ENCODE data around the gene ACBD3. TPM values are rescaled to one million over a fixed set of nuclear protein-coding genes. Genes with fewer than 3 reads are reported as not detected.

ACBD3 gene
- total RNA-seq, 2 experiments from 2014 or later, result 21.0 to 22.6 TPM

DNA sequence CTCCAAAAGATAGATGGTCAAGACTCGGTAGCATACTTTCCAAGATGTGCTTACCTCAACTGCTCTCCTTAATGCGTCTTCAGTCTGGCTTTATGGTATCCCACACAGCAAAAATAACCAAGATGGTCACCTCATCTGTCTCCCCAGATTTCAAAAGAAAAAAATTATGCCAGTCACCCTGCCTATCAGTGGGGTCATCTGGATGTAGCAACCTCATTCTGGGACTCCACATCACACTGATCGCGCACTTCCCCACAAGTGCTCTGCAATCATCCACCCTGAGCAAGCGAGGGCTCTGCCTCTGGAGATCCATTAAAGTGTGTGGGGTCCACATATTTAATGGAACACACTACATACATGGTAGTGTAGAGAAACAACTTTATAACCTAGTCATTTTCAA lies 42.5 kb downstream of the ACBD3 start:
- Mint-ChIP-seq H3K27ac (no peak overlapping the region), H3K27me3 (no peaks in the 10 kb centered on the region), H3K9me3 (no peaks in the 10 kb centered on the region), H3K4me1 (no peaks in the 10 kb centered on the region), H3K4me3 (no peak overlapping the region), H3K36me3 (peaks cover 5% of the 10 kb centered on the region)
- POLR2A ChIA-PET, result no interaction called here
- no peak for ATAC-seq (ENCODE audit: low read depth)
- no peak for DNase-seq

DNA sequence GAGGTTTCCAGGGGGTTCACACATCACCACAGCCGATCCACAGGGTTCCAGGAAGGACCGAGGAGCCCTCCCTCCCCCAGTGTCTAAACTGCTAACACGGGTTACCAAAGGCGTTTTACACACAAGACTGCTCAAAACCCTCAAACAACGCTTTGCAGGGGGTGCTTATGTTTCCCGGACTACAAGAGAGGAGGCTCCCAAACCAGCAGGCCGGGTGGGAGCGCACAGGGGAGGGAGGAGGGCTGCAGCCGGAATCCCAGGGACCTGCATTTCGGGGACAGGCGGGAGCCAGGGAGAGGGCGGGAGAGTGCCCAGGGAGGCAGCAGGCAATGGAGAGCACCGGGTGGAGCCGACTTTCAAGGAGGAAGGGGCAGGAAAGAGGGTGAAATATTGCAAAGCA lies 50.8 kb downstream of the ACBD3 start:
- POLR2A ChIA-PET, result no interaction called here
- H3K9me3 Mint-ChIP-seq, result no peaks in the 10 kb centered on the region

DNA sequence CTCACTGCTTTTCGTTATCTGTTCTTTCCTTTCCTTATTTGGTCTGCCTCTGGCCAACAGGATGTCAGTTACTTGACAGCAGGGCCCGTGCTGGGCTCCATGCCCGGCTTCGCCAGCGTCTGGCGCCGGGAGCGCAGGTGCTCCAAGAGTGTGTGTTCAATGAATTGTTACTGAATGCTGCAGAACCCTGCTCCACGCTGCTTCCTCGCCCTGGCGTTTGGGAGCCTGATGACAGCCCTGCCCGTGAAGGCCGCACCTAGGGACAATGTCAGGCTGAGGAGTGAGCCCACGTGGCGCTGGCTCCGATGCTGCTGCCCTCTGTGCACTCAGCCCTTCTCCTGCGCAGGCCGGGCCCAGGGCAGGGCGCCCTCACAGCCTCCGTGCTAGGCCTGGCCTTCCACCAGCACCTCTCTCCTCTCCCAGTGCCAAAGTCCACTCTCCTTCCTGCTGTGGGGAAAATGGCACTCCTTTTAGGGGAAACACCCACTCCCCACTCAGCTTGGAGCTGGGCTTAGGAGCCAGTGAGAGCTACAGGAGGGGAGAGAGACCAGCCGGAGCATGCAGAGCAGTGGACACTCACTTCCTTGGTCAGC lies 51.4 kb downstream of the ACBD3 start:
- H3K36me3 Mint-ChIP-seq, result peaks cover 1% of the 10 kb centered on the region
- POLR2A ChIA-PET, result no interaction called here
- H3K27ac Mint-ChIP-seq, result no peak overlapping the region
- H3K27me3 Mint-ChIP-seq, result no peaks in the 10 kb centered on the region
- no peaks in the 10 kb centered on the region for H3K9me3 Mint-ChIP-seq
- H3K4me1 Mint-ChIP-seq, result peaks cover 2% of the 10 kb centered on the region
- ATAC-seq (ENCODE audit: low read depth) (no peak), DNase-seq (no peak)
- H3K4me3 Mint-ChIP-seq, result no peak overlapping the region

More for the DNA sequence above, 50.8 kb downstream of the ACBD3 start:
- Mint-ChIP-seq H3K27ac (no peak overlapping the region), H3K4me3 (no peak overlapping the region), H3K27me3 (no peaks in the 10 kb centered on the region), H3K36me3 (peaks cover 1% of the 10 kb centered on the region), H3K4me1 (peaks cover under 1% of the 10 kb centered on the region)
- DNase-seq (no peak), ATAC-seq (ENCODE audit: low read depth) (no peak)

DNA sequence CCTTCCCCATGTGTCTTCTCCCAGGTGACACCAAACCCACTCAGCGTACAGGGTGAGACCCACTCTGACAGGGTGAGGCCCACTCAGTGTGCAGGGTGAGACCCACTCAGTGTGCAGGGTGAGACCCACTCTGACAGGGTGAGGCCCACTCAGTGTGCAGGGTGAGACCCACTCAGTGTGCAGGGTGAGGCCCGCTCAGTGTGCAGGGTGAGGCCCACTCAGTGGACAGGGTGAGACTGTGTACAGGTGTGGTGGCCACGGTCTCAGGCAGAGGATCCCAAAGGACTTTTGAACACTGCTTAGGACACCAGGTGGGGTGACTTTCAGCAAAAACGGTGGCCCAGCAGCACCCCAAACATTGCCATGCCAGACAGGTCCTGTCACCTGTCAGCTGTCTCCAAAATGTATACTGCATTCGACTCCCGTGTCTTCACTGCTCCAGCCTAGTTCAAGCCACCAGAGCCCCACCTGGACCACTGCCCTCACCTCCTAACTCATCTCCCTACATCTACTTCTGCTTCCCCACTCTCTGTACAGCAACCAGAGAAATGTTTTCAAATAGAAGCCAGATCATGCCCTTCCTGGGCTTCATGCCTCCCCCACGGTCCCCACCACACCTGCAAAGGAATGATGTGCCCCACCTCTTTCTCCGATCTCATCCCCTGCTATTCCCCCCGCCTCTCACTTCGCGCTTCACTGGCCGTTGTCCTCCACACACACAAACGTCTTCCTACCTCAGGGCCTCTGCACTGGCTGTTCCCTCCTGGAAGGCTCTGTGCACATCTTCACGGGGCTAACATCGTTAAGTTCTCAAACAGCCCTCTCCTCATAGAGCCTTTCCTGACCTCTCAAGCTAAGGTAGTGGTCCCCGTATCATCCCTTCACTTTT lies 52.1 kb downstream of the ACBD3 start:
- Mint-ChIP-seq H3K4me3 (no peak overlapping the region), H3K4me1 (peaks cover 2% of the 10 kb centered on the region), H3K27me3 (no peaks in the 10 kb centered on the region), H3K27ac (no peak overlapping the region), H3K36me3 (peaks cover 1% of the 10 kb centered on the region), H3K9me3 (no peaks in the 10 kb centered on the region)
- ATAC-seq (ENCODE audit: low read depth), result no peak
- no peak for DNase-seq
- POLR2A ChIA-PET, result interaction anchor here (0.8 kb wide), 1 partner anchor 9 kb away, joined by 3 read pairs; no protein-coding TSS in a partner anchor

DNA sequence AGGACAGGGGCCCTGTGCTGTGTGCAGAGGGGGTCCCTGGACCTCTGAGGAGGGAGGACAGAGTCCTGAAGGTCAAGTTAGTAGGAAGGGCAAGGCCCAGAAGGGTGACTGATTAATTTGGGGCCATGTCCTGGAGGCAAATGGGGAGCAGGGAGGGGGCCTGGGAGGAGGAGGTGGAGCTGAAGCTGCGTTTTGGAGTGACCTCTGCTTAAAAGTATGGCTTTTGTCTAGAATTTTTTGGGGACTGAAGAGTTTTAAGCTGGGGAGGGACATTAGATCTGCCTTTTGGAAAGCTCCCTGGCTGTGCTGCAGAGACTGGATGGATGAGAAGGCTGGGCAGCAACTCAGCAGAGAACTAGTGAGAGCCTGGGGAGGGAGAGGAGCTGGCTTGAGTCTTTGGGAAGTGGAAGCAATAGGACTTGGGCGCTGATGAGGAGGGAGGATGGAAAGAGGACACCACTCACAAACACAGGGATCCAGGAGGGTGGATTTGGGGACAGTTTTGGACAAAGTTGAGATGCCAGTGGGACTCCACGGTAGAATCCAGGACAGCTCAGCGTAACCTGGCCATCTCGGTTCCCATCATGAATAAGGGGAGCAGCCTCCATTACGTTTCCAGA lies 52.9 kb downstream of the ACBD3 start:
- H3K9me3 Mint-ChIP-seq, result no peaks in the 10 kb centered on the region
- ATAC-seq (ENCODE audit: low read depth) (no peak), DNase-seq (no peak)
- H3K4me3 Mint-ChIP-seq, result no peak overlapping the region
- H3K27me3 Mint-ChIP-seq, result no peaks in the 10 kb centered on the region
- no peak overlapping the region for H3K27ac Mint-ChIP-seq
- POLR2A ChIA-PET, result interaction anchor here (0.8 kb wide), 1 partner anchor 8 kb away, joined by 3 read pairs; no protein-coding TSS in a partner anchor
- H3K4me1 Mint-ChIP-seq, result peaks cover 2% of the 10 kb centered on the region
- H3K36me3 Mint-ChIP-seq, result peaks cover 1% of the 10 kb centered on the region

DNA sequence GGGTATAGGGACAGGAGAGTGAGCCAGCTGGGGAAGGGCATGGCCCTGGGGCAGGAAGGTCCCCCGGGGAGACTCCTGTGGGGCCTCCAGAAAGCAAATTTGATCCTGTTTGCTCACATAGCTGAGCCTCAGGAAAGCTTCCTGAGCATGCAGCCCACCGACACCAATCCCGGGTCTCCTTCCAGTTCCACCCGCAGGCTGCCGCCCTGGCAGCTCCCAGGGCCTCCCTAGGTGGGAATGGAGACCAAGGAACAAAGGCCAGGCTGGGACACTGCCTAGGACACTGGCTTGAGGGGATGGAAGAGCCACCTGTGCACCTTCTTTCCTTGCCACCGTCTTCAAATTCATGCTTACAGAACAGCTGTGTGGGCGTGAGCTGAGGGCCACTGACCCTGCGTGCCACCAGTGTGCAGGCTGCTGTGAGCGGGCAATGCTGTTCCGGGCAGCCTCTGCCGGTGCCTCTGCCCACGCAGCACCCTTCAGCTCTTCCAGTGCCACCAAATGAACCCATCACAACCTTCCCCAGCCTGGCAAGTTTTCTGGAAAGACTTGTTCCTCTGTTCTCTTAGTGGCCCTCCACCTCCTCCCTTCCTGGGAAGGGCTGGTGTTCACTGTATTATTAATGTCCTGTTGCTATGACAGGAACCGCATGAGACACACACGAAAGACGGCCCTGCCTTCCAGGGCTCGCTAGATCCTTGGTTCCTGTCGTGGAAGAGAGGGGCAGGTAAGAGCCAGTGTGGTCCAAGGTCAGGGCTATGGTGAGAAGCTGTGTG lies 53.6 kb downstream of the ACBD3 start:
- no peak overlapping the region for H3K4me3 Mint-ChIP-seq
- POLR2A ChIA-PET, result no interaction called here
- no peaks in the 10 kb centered on the region for H3K9me3 Mint-ChIP-seq
- H3K27ac Mint-ChIP-seq, result no peak overlapping the region
- no peaks in the 10 kb centered on the region for H3K27me3 Mint-ChIP-seq
- ATAC-seq (ENCODE audit: low read depth) (no peak), DNase-seq (no peak)
- peaks cover 1% of the 10 kb centered on the region for H3K36me3 Mint-ChIP-seq
- H3K4me1 Mint-ChIP-seq, result peaks cover 2% of the 10 kb centered on the region

DNA sequence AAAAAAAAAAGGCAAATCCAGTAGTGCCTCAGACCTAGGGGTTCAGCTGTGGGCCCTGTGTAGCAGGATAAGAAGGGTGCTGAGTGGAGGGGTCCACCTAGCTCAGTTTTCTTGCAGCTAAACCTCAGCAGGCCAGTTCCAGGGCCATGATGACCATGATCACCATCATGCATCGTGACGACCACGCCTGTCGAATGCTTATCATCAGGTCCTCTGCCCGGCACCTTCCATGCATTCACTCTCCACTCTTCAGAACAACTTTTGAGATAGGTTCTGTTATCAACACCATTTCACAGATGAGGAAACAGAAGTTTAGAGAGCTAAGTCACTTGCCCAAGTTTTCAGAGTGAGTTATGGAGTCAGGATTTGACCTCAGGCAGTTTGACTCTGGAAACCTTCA lies 54.9 kb downstream of the ACBD3 start:
- POLR2A ChIA-PET, result no interaction called here
- peak; percentile 10 for DNase-seq
- Mint-ChIP-seq H3K36me3 (no peaks in the 10 kb centered on the region), H3K27ac (no peak overlapping the region), H3K4me1 (peaks cover 3% of the 10 kb centered on the region), H3K4me3 (no peak overlapping the region), H3K9me3 (no peaks in the 10 kb centered on the region), H3K27me3 (no peaks in the 10 kb centered on the region)
- no peak for ATAC-seq (ENCODE audit: low read depth)

DNA sequence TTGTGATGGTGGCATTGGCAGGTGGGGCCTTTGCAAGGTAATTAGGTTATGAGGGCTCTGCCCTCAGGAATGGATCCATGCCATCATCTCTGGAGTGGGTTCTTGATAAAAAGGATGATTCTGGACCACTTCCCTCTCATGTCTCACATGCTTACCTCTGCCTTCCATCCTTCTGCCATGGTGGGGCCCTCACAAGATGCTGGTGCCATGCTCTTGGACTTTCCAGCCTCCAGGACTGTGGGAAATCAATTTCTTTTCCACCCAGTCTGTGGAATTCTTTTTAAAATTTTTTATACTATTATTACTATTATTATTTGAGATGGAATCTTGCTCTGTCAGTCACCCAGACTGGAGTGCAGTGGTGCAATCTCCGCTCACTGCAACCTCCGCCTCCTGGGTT lies 57.3 kb downstream of the ACBD3 start:
- POLR2A ChIA-PET, result no interaction called here
- no peak overlapping the region for H3K27ac Mint-ChIP-seq
- H3K9me3 Mint-ChIP-seq, result no peaks in the 10 kb centered on the region
- peaks cover 8% of the 10 kb centered on the region for H3K4me1 Mint-ChIP-seq
- H3K36me3 Mint-ChIP-seq, result no peaks in the 10 kb centered on the region
- H3K27me3 Mint-ChIP-seq, result peaks cover 5% of the 10 kb centered on the region
- ATAC-seq (ENCODE audit: low read depth) (no peak), DNase-seq (no peak)
- H3K4me3 Mint-ChIP-seq, result no peak overlapping the region

DNA sequence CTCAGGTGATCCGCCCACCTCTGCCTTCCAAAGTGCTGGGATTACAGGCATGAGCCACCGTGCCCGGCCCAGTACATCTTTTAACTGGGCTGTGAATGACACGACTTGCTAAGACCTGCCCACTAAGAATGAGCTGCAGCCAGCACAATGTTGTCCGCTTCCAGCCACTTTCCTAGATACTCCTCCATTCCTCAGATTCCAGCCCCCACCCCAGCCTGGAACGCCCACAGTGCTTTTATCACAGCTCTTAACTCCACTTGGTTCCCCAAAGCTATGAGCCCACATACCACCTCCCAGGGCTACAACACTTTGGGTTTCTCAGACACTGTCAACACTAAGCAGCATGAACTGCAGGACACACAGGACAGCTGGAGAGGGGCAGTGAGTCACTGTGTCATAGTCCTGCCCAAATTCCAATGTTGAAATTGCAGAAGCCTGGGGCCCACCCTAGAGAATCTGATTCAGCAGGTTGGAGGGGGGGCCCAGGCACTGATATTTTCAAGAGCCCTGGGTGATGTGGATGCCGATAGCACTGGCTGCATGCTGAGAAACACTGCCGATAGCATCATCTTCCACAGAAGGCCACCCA lies 58.0 kb downstream of the ACBD3 start:
- H3K36me3 Mint-ChIP-seq, result no peaks in the 10 kb centered on the region
- no peak overlapping the region for H3K27ac Mint-ChIP-seq
- no peak for ATAC-seq (ENCODE audit: low read depth)
- no peaks in the 10 kb centered on the region for H3K9me3 Mint-ChIP-seq
- peaks cover 8% of the 10 kb centered on the region for H3K4me1 Mint-ChIP-seq
- H3K4me3 Mint-ChIP-seq, result no peak overlapping the region
- POLR2A ChIA-PET, result no interaction called here
- peak; percentile 15 for DNase-seq
- H3K27me3 Mint-ChIP-seq, result peaks cover 5% of the 10 kb centered on the region

DNA sequence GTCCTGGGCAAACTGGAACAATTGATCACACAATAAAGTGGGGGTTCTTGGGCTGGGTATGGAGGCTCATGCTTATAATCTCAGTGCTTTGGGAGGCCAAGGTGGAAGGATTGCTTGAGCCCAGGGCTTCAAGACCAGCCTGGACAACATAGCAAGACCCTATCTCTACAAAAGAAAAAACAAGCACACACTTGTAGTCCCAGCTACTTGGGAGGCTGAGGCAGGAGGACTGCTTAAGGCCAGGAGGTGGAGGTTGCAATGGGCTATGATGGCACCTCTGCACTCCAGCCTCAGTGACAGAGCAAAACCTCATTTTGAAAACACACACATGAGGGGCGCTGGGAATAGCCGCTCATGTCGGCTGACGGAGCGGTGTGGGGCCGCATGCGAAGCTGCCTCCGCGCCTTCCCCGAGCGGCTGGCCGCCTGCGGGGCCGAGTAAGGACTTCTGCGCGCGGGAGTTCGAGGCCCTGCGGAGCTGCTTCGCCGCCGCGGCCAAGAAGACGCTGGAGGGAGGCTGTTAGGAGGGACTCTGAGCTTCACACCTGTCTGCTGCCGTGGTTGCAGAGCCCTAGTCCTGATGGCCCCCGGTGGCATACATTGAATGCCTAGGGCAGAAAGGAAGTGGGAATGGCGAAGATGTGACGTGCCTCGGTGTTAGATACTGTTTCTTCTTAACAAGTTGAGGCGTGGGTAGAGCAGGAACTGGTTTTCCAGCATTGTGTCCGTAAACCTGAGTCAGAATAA lies 59.5 kb downstream of the ACBD3 start:
- H3K9me3 Mint-ChIP-seq, result no peaks in the 10 kb centered on the region
- DNase-seq, result peak; percentile 23
- peaks cover 13% of the 10 kb centered on the region for H3K4me1 Mint-ChIP-seq
- POLR2A ChIA-PET, result no interaction called here
- H3K4me3 Mint-ChIP-seq, result no peak overlapping the region
- H3K27ac Mint-ChIP-seq, result no peak overlapping the region
- peaks cover 6% of the 10 kb centered on the region for H3K27me3 Mint-ChIP-seq
- no peak for ATAC-seq (ENCODE audit: low read depth)
- H3K36me3 Mint-ChIP-seq, result no peaks in the 10 kb centered on the region

DNA sequence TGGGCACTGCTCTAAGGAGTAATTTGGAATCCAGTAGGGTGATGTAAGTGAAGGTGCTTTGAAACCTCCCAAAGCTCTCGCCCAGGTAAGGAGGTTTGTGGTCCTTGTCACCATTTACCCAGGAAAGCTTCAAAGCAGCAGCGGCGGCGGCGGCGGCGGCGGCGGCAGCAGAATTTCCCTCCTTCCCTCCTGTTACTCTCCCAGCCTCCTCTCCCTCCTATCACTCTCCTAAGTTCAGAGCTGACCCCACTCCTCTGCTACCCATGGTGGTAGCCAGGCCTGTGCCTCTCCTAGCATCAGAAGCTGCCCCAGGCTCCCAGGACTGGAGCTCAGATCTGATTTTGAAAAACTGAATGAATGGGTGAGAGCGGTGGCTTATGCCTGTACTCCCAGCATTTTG lies 60.7 kb downstream of the ACBD3 start:
- peaks cover 6% of the 10 kb centered on the region for H3K27me3 Mint-ChIP-seq
- ATAC-seq (ENCODE audit: low read depth), result no peak
- peaks cover 15% of the 10 kb centered on the region for H3K4me1 Mint-ChIP-seq
- H3K27ac Mint-ChIP-seq, result no peak overlapping the region
- no peak overlapping the region for H3K4me3 Mint-ChIP-seq
- H3K36me3 Mint-ChIP-seq, result no peaks in the 10 kb centered on the region
- POLR2A ChIA-PET, result interaction anchor here (0.8 to 2.0 kb wide), 7 partner anchors 8 to 282 kb away, joined by 3 to 9 read pairs (median 5); partner anchors contain the start of genes H3-3A and PARP1
- H3K9me3 Mint-ChIP-seq, result no peaks in the 10 kb centered on the region
- DNase-seq, result peak; percentile 28

DNA sequence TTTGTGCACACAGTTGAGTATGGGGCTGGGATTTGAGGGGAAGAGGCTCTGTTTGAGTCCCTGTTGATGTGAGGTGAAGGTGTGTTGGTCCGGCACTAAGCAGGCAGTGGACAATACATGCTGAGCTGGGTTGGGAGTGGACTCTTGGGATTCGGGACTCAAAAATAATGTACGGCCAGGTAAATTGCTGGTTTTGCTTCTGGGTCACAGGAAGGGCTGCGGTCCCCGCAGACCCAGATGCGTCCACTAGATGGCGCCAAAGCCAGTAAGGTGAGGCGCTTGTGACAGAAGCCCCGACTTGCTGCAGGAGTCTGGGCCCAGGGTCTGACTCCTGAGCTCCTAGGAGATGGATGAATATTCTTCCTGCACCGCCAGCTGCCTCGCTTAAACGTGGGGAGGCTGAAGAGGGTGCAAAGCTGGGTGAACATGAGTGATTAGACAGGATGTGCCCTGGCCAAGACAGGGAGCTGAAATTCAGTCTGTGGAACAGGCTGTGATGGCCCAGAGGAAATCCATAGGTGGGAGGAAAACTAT lies 61.4 kb downstream of the ACBD3 start:
- Mint-ChIP-seq H3K4me1 (peaks cover 16% of the 10 kb centered on the region), H3K27me3 (peaks cover 6% of the 10 kb centered on the region), H3K4me3 (peak overlapping the region; percentile 14), H3K36me3 (no peaks in the 10 kb centered on the region), H3K27ac (peak overlapping the region; percentile 0), H3K9me3 (no peaks in the 10 kb centered on the region)
- peak; percentile 92 for DNase-seq
- POLR2A ChIA-PET, result interaction anchor here (0.8 to 2.0 kb wide), 7 partner anchors 9 to 283 kb away, joined by 3 to 9 read pairs (median 5); partner anchors contain the start of genes H3-3A and PARP1
- ATAC-seq (ENCODE audit: low read depth), result peak; percentile 29

All from activated naive CD8-positive, alpha-beta T cell treated with anti-CD3 and anti-CD28 coated beads, Interleukin-2, amount 10 ng/mL, durations not matched to agents 7 days and 5 days (primary cell).